PFSK-1 (cell line): ENCODE data around the gene SRPK2.

Experiments
- FOXP2 ChIP-seq: optimal IDR thresholded peaks from 2 replicates; pipeline ENCODE3; 2011; ENCODE audit warnings: borderline replicate concordance, control low read depth, inconsistent platforms; ENCODE audit not compliant: insufficient read depth; ENCODE audit errors: extremely low read length, extremely low read depth
- POLR2AphosphoS5 ChIP-seq: IDR thresholded peaks from 2 replicates; pipeline ENCODE4 v1.6.1; 2012; ENCODE audit warnings: low read depth, mild to moderate bottlenecking, control low read depth, low read length, moderate library complexity
- REST ChIP-seq, 2 experiments: IDR thresholded peaks; 2 replicates each; pipeline versions ENCODE4 v1.6.1 to v1.8.0; 2011 to 2012; ENCODE audit warnings: low read depth in 2 of 2, low read length in 2 of 2, control low read depth in 1 of 2, inconsistent platforms in 1 of 2, mild to moderate bottlenecking in 1 of 2, moderate library complexity in 1 of 2; ENCODE audit not compliant: insufficient read depth in 1 of 2
- SIN3A ChIP-seq: IDR thresholded peaks from 2 replicates; pipeline ENCODE4 v1.6.1; 2012; ENCODE audit warnings: mild to moderate bottlenecking, low read length, moderate library complexity, borderline replicate concordance; ENCODE audit not compliant: insufficient read depth
- TAF1 ChIP-seq: IDR thresholded peaks from 2 replicates; pipeline ENCODE4 v1.6.1; 2012; ENCODE audit warnings: low read length, control low read depth, borderline replicate concordance; ENCODE audit not compliant: insufficient read depth

Gene SRPK2

GRCh38 chr7:105268056-105268455 lies 120.7 kb downstream of the SRPK2 start:
- TF ChIP-seq REST (IDR thresholded peaks at IDR 0.05; ENCODE audit: insufficient read depth in 1 of 2, low read depth in 2 of 2, low read length in 2 of 2) (no peak), FOXP2 (no peak), TAF1 (no peak), SIN3A (no peak), POLR2AphosphoS5 (no peak)

GRCh38 chr7:105267244-105267643 lies 121.5 kb downstream of the SRPK2 start:
- no peak for TF ChIP-seq FOXP2
- no peak for TF ChIP-seq REST (IDR thresholded peaks at IDR 0.05; ENCODE audit: insufficient read depth in 1 of 2, low read depth in 2 of 2, low read length in 2 of 2)
- TF ChIP-seq POLR2AphosphoS5 = no peak
- TF ChIP-seq SIN3A = no peak
- TF ChIP-seq TAF1 = no peak

GRCh38 chr7:105264707-105265106 lies 124.0 kb downstream of the SRPK2 start:
- TF ChIP-seq REST (IDR thresholded peaks at IDR 0.05; ENCODE audit: insufficient read depth in 1 of 2, low read depth in 2 of 2, low read length in 2 of 2) = no peak
- no peak for TF ChIP-seq SIN3A
- TF ChIP-seq FOXP2 = no peak
- TF ChIP-seq POLR2AphosphoS5 = no peak
- TF ChIP-seq TAF1 = no peak

- TF ChIP-seq TAF1 (no peak), POLR2AphosphoS5 (no peak), REST (IDR thresholded peaks at IDR 0.05; ENCODE audit: insufficient read depth in 1 of 2, low read depth in 2 of 2, low read length in 2 of 2) (no peak), FOXP2 (no peak), SIN3A (no peak)
Observed at GRCh38 chr7:105261689-105262088, 127.0 kb downstream of the SRPK2 start.

GRCh38 chr7:105257338-105257737 lies 131.4 kb downstream of the SRPK2 start:
- no peak for TF ChIP-seq SIN3A
- TF ChIP-seq POLR2AphosphoS5 = no peak
- TF ChIP-seq FOXP2 = no peak

- TF ChIP-seq REST (IDR thresholded peaks at IDR 0.05; ENCODE audit: insufficient read depth in 1 of 2, low read depth in 2 of 2, low read length in 2 of 2) (no peak), SIN3A (no peak), TAF1 (no peak), POLR2AphosphoS5 (no peak)
Observed at GRCh38 chr7:105256761-105257231, 131.9 kb downstream of the SRPK2 start.
